Panc1 (cell line): ENCODE results near the gene CSKMT. TPM values are rescaled to one million over a fixed set of nuclear protein-coding genes. Genes with fewer than 3 reads are reported as not detected.
A peak's percentile ranks its signal among the peaks of the same experiment; 100 is the strongest.

ENCODE experiments used
- ATAC-seq: fragments of 200-7000 bp; cut with Tn5 transposase; 2 replicates; pipeline ENCODE4 v1.9.1; 2020; ENCODE audit warnings: mild to moderate bottlenecking, moderate library complexity
- BruUV-seq: library from RNA; stranded (reverse); fragments of 400-500 nt; replicated peaks from 2 replicates; lab custom pipeline; 2021; lab: Mats Ljungman, UMichigan
- CTCF ChIA-PET: fragments of 300-600 bp; sonication (Branson Sonifier 250); formaldehyde crosslinking; loops from one replicate; lab custom pipeline; 2022; ENCODE audit warnings: antibody characterized with exemption; lab: Charles Lee
- POLR2A ChIA-PET: fragments of 300-600 bp; sonication (Branson Sonifier 250); formaldehyde crosslinking; loops from one replicate; lab custom pipeline; 2022; ENCODE audit warnings: antibody characterized with exemption; lab: Charles Lee
- DNase-seq: peaks from one replicate; pipeline ENCODE4 v3.0.0-alpha.2; 2010; ENCODE audit warnings: low read depth, low spot score
- H3K27ac ChIP-seq: 2 replicates; pipeline ENCODE4 v1.5.1; 2011; ENCODE audit warnings: mild to moderate bottlenecking, low read length, inconsistent platforms
- H3K27me3 ChIP-seq: fragments of 200-500 bp; sonication (Bioruptor generic); 2 replicates; pipeline ENCODE4 v1.6.0; 2014; ENCODE audit warnings: low read length, inconsistent platforms; ENCODE audit not compliant: control insufficient read depth, insufficient read depth
- H3K36me3 ChIP-seq: fragments of 200-500 bp; sonication (Bioruptor generic); 2 replicates; pipeline ENCODE4 v1.5.1; 2014; ENCODE audit warnings: inconsistent platforms, mild to moderate bottlenecking, low read length, moderate library complexity; ENCODE audit not compliant: control insufficient read depth, insufficient read depth
- H3K4me1 ChIP-seq: 2 replicates; pipeline ENCODE4 v1.5.1; 2011; ENCODE audit warnings: inconsistent platforms, mild to moderate bottlenecking, low read length, moderate library complexity; ENCODE audit not compliant: control insufficient read depth, insufficient read depth
- H3K4me3 ChIP-seq, 2 experiments: 2 replicates each; pipeline ENCODE4 v1.5.1; 2011 to 2012; ENCODE audit warnings: low read depth in 2 of 2, low read length in 2 of 2, mild to moderate bottlenecking in 2 of 2, inconsistent platforms in 1 of 2, moderate library complexity in 1 of 2
- H3K9me3 ChIP-seq: fragments of 200-500 bp; sonication (Bioruptor generic); 2 replicates; pipeline ENCODE4 v1.5.1; 2014; ENCODE audit warnings: low read depth, mild to moderate bottlenecking, inconsistent platforms, low read length, moderate library complexity; ENCODE audit not compliant: control insufficient read depth, insufficient read depth
- POLR2AphosphoS5 ChIP-seq: IDR thresholded peaks from 2 replicates; pipeline ENCODE4 v1.6.1; 2012; ENCODE audit warnings: mild to moderate bottlenecking, low read depth, low read length, moderate library complexity
- SIN3A ChIP-seq: IDR thresholded peaks from 2 replicates; pipeline ENCODE4 v1.6.1; 2012; ENCODE audit warnings: low read depth, mild to moderate bottlenecking, low read length, moderate library complexity, borderline replicate concordance; ENCODE audit not compliant: insufficient read depth
- TCF7L2 ChIP-seq: IDR thresholded peaks from 2 replicates; pipeline ENCODE4 v1.6.1; 2011; ENCODE audit warnings: mild to moderate bottlenecking, low read depth, low read length, inconsistent platforms
- in situ Hi-C: cut with HindIII; loops from 2 replicates; pipeline ENCODE4 v1.10.0; 2016; ENCODE audit warnings: low sequenced_read_pairs, low pct_unique_long_range_greater_than_20kb
- intact Hi-C: fragments of 100-400 bp; cut with micrococcal nuclease; formaldehyde crosslinking; loops from one replicate; pipeline ENCODE4 v1.10.0; 2022; ENCODE audit not compliant: unreplicated experiment
- total RNA-seq: library from RNA; stranded (reverse); gene quantifications from one replicate; pipeline ENCODE4 v1.2.1, GENCODE V29; 2021; ENCODE audit not compliant: unreplicated experiment
- TF ChIP-seq, protein P1 (sequence below), 2 experiments: IDR thresholded peaks; 2 replicates each; pipeline ENCODE4 v1.6.1; 2011 to 2012; ENCODE audit warnings: low read depth in 2 of 2, control low read depth in 1 of 2, low read length in 1 of 2, mild to moderate bottlenecking in 1 of 2, moderate library complexity in 1 of 2; ENCODE audit not compliant: insufficient read depth in 1 of 2
- TF ChIP-seq, protein P2 (sequence below): fragments of 450-650 bp; IDR thresholded peaks from 2 replicates; pipeline ENCODE4 v1.5.1; 2017; ENCODE audit warnings: mild to moderate bottlenecking

Gene CSKMT
- total RNA-seq, 1 experiment from 2014 or later, result 36.9 TPM

DNA sequence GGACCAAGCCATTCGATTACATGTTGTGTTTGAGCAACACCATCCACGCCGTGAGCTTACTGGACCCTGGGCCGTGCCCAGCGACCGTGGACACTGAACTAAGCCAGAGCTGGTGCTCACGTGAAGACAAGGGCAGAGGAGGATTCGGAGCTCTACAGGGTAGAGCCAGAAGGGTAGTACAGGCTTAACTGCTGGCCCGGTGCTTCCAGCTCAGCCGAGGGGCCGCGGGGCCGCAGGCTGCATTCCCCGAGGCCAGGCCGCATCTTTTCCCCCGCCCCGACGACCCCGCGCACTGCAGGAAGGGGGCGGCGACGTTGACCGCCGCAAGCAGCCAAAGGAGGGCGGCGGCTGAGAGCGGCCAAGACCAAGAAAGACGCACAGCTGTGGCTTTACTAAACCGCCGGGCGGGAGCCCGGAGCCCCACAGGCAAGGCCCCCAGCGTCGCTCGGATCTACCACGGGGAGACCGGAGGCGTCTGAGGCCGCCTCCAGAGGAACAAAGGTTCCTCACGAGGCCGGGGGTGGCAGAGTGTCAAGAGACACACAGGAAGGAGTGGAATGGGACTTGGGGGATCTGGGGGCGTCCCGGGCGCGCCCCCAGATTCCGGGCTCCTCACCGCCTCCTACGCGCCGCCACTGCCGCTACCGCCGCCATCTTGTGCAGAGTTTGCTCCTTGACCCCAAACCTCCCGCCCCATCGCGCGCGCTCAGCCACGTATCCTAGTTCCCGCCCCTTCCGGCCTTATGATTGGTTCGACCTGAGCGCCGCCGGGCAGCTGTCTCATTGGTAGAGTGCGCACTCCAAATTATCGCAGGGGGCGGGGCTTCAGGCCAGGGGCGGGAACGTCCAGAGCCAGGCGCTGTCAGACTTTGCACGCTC is 18.9 kb upstream of the CSKMT start, which contains the start of gene GANAB:
Gene GANAB (minus strand): TSS at position 668 of the 879 bp plus-strand sequence. CDS start 14 bp downstream, at position 654.
- peak; percentile 80 for DNase-seq
- no TSS peak for BruUV-seq
- in situ Hi-C loops (no loop called here), intact Hi-C loops (no loop called here)
- Histone ChIP-seq H3K27ac (peak within 1 kb of the TSS; percentile 80), H3K27me3 (no peaks in the 10 kb centered on the region), H3K9me3 (no peaks in the 10 kb centered on the region), H3K36me3 (no peaks in the 10 kb centered on the region), H3K4me3 (peak within 1 kb of the TSS; percentile 69 to 92), H3K4me1 (peaks cover 21% of the 10 kb centered on the region)
- peak; percentile 98 for ATAC-seq
- peak; percentile 97 for TF ChIP-seq POLR2AphosphoS5
- TF ChIP-seq SIN3A, result peak; percentile 84; the same call in 1 of the 2 replicates
- no peak for TF ChIP-seq TCF7L2
- POLR2A ChIA-PET, result interaction anchor here (0.5 to 0.6 kb wide), 4 partner anchors 10 to 40 kb away, joined by 3 to 13 read pairs (median 6); partner anchors contain the start of genes C11orf98 and CSKMT
- CTCF ChIA-PET, result no interaction called here

DNA sequence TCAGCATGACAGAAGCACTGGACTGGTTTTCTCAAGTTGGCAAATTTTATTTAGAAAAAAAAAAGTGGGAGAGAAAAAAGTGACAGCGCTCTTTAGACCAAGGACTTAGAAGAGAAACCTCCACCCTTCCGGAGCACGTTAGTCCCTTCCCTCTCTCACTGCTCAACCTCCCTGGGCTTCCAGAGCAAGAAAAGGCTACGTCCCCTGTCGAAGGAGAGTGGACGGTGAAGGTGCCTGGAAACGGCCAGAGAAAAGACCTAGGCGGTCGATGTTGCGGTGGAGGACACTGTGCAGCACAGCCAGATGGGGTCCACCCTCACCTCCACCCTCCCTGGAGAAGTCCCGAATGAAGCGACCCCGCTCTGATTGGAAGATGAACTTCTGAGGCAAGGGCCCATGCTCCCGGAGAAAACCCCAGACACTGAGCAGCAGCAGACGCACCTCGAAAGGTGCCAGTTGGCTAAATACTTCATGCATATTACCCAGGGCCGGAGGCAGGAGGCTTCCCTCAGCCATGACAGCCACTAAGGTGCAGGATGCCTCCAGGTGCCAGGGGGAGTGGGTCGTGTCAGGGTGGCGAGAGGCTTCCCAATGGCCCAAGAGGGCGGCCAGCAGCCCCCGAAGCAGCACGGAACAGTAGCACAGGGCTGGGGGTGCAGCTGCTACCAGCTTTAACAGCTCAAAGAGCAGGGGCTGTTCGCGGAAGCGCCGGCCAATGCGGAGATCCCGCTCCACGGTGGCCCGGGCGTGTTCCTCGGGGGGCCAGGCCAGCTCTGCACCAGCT is 18.1 kb upstream of the CSKMT start:
- H3K27ac ChIP-seq, result peak overlapping the region; percentile 71
- H3K4me3 ChIP-seq, result peak overlapping the region; percentile 69 to 92
- DNase-seq, result no peak
- no peaks in the 10 kb centered on the region for H3K9me3 ChIP-seq
- POLR2A ChIA-PET, result interaction anchor here (0.6 kb wide), 2 partner anchors 9 to 19 kb away, joined by 3 to 9 read pairs; partner anchors contain the start of genes C11orf98 and CSKMT
- in situ Hi-C loops (no loop called here), intact Hi-C loops (no loop called here)
- peak; percentile 41 for ATAC-seq
- CTCF ChIA-PET, result no interaction called here
- H3K27me3 ChIP-seq, result no peaks in the 10 kb centered on the region
- no TSS peak for BruUV-seq
- peaks cover 21% of the 10 kb centered on the region for H3K4me1 ChIP-seq
- TF ChIP-seq SIN3A (no peak), TCF7L2 (no peak), POLR2AphosphoS5 (no peak)
- TF ChIP-seq, protein P1, sequence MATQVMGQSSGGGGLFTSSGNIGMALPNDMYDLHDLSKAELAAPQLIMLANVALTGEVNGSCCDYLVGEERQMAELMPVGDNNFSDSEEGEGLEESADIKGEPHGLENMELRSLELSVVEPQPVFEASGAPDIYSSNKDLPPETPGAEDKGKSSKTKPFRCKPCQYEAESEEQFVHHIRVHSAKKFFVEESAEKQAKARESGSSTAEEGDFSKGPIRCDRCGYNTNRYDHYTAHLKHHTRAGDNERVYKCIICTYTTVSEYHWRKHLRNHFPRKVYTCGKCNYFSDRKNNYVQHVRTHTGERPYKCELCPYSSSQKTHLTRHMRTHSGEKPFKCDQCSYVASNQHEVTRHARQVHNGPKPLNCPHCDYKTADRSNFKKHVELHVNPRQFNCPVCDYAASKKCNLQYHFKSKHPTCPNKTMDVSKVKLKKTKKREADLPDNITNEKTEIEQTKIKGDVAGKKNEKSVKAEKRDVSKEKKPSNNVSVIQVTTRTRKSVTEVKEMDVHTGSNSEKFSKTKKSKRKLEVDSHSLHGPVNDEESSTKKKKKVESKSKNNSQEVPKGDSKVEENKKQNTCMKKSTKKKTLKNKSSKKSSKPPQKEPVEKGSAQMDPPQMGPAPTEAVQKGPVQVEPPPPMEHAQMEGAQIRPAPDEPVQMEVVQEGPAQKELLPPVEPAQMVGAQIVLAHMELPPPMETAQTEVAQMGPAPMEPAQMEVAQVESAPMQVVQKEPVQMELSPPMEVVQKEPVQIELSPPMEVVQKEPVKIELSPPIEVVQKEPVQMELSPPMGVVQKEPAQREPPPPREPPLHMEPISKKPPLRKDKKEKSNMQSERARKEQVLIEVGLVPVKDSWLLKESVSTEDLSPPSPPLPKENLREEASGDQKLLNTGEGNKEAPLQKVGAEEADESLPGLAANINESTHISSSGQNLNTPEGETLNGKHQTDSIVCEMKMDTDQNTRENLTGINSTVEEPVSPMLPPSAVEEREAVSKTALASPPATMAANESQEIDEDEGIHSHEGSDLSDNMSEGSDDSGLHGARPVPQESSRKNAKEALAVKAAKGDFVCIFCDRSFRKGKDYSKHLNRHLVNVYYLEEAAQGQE (IDR thresholded peaks at IDR 0.05; ENCODE audit: insufficient read depth in 1 of 2, low read depth in 2 of 2, low read length in 1 of 2), result no peak
- TF ChIP-seq, protein P2, sequence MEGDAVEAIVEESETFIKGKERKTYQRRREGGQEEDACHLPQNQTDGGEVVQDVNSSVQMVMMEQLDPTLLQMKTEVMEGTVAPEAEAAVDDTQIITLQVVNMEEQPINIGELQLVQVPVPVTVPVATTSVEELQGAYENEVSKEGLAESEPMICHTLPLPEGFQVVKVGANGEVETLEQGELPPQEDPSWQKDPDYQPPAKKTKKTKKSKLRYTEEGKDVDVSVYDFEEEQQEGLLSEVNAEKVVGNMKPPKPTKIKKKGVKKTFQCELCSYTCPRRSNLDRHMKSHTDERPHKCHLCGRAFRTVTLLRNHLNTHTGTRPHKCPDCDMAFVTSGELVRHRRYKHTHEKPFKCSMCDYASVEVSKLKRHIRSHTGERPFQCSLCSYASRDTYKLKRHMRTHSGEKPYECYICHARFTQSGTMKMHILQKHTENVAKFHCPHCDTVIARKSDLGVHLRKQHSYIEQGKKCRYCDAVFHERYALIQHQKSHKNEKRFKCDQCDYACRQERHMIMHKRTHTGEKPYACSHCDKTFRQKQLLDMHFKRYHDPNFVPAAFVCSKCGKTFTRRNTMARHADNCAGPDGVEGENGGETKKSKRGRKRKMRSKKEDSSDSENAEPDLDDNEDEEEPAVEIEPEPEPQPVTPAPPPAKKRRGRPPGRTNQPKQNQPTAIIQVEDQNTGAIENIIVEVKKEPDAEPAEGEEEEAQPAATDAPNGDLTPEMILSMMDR, result no peak
- no peaks in the 10 kb centered on the region for H3K36me3 ChIP-seq
